GM19468 (cell line): ENCODE results near the gene SGSM1.

Experiments
- ATAC-seq: cut with Tn5 transposase; IDR thresholded peaks from one replicate; pipeline ENCODE4 v1.9.1; 2021; ENCODE audit warnings: mild to moderate bottlenecking, moderate library complexity, moderate number of reproducible peaks; ENCODE audit not compliant: unreplicated experiment; ENCODE audit errors: extremely low read depth

The SGSM1 gene

GRCh38 chr22:24944217-24944937, 138.4 kb downstream of the SGSM1 start:
- no peak for ATAC-seq

GRCh38 chr22:24945430-24945829, 139.4 kb downstream of the SGSM1 start:
- ATAC-seq, result no peak

DNA sequence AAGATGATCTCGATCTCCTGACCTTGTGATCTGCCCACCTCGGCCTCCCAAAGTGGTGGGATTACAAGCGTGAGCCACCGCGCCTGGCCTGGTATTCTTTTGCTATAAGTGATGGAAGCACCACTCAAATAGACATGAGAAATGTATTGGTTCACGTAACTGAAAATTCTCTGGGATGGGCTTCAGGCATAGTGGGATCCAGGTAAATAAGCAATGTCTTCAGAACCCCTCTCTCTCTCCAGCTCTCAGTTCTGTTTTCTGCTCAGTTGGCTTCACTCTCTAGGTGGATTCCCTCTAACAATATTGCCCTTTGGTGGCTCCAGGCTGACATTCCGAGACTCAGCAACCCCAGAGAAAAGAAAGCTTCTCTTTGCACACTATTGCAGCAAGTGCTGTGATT, 141.4 kb downstream of the SGSM1 start:
- ATAC-seq, result no peak

GRCh38 chr22:24947881-24948280, 141.9 kb downstream of the SGSM1 start:
- no peak for ATAC-seq

- ATAC-seq, result no peak
Observed at GRCh38 chr22:24948356-24949202, 142.6 kb downstream of the SGSM1 start.

DNA sequence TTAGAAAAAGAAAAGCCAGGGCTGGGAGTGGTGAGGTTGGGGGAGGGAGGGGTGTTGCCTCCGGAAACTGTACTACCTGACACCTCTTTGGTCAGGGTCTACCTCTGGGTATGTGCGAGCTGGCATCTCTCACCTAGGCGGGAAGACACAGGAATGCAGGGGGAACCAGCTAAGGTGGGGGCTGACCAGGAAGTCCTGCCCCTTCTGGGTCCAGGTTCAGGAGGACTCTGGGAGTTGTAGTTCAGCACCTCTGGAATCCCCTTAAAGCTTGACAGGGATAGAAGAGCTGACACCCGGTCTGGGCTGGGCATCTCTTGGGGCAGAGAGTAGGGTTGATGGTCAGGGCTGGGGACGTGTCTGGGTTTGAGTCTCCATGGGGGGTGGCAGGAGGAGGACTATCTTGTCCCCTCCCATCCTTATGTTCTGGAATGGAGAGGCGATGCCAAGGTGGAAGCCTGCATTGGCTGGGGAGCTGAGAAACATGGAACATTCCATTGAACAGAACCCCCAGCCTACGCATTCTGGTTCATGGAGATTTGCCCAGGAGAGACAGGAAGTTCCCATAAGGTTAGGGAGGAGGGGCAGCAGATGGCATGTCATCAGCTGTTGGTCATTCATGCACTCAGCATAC, 144.4 kb downstream of the SGSM1 start:
- ATAC-seq, result no peak

- ATAC-seq, result no peak
Observed at GRCh38 chr22:24951942-24952836, 146.2 kb downstream of the SGSM1 start, which contains the start of gene KIAA1671. Gene KIAA1671 (plus strand): TSS chr22:24952716. CDS start chr22:25028000, 75,284 bp downstream.

- no peak for ATAC-seq
Observed at GRCh38 chr22:24952837-24953383, 146.9 kb downstream of the SGSM1 start.

- no peak for ATAC-seq
Observed at GRCh38 chr22:24953384-24954113, 147.5 kb downstream of the SGSM1 start.

DNA sequence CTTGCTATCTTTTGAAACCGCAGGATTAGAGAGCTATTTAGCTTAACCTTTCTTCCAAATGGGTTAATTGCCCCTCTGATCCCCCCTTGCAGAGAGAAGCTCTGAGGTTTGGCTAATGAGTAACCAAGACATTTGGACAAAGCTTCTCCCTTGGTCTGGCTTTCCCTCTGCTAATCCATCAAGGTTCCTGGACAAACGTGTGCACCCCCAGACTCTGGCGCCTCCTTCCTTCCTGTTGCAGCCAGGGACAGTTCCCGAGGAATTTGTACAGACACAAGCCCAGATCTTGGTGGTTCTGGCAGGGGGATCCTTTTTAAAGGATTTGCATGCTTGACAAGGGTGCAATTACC, 148.1 kb downstream of the SGSM1 start:
- no peak for ATAC-seq

- ATAC-seq, result no peak
Observed at GRCh38 chr22:24954856-24955255, 148.8 kb downstream of the SGSM1 start.

GRCh38 chr22:24957043-24957442, 151.0 kb downstream of the SGSM1 start:
- ATAC-seq, result no peak

DNA sequence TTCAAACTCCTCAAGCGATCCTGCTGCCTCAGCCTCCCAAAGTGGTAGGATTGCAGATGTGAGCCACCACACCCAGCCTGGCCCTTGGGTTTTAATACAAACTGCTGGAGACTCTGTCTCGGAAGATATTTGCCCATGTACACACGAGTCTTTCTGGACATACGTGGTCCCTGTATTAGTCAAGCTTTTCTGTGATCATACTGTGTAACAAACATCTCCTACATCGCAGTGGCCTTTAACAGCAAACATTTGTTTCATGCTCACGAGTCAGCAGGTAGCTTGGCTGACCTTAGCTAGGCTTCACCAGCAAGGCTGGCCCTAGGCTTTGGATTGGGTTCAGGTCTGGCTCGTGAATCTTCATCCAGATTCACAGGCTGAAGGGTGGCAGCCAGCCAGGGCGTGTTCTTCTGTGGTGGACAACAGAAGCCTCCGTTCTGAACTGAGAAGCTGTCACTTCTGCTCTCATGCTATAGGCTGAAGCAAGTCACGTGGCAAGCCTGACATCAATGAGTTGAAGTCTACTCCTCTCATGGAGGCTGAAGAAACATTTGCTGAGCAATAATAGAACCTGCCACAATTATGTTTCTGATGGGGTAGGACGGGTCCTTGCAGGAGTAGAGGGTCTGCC, 155.3 kb downstream of the SGSM1 start:
- no peak for ATAC-seq

DNA sequence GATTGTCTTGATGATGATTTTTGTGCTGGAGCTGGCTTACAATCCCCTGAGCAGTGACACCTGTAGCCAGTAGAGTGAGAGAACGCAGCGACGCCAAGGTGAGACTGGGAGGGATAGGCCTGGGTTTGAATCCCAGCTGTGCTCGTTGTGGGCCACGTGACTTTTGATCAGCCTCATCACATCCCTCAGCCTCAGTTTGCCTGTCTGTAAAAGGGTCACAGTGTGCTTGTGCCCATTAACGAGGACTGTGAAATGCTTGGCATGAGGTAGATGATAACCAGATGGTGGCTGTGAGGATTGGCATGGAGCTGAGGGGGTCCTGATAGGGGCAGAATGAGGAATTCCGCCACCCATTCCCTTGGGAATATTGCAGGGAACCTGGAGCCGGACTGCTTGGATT, 156.1 kb downstream of the SGSM1 start:
- no peak for ATAC-seq

- ATAC-seq, result no peak
Observed at GRCh38 chr22:24962835-24963234, 156.8 kb downstream of the SGSM1 start.

DNA sequence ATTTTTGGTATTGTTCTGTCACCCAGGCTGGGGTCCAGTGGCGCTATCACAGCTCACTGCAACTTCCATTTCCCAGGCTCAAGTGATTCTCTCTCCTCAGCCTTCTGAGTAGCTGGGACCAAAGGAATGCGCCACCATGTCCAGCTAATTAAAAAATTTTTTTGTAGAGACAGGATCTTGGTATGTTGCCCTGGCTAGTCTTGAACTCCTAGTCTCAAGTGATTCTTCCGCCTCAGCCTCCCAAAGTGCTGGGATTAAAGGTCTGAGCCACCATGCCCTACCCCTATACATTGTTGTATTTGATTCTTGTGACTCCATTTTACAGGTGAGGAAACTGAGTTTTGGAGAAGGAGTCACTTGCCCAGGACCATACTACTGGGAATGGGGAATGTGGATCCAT, 158.4 kb downstream of the SGSM1 start:
- no peak for ATAC-seq

- no peak for ATAC-seq
Observed at GRCh38 chr22:24965822-24966626, 160.0 kb downstream of the SGSM1 start.

DNA sequence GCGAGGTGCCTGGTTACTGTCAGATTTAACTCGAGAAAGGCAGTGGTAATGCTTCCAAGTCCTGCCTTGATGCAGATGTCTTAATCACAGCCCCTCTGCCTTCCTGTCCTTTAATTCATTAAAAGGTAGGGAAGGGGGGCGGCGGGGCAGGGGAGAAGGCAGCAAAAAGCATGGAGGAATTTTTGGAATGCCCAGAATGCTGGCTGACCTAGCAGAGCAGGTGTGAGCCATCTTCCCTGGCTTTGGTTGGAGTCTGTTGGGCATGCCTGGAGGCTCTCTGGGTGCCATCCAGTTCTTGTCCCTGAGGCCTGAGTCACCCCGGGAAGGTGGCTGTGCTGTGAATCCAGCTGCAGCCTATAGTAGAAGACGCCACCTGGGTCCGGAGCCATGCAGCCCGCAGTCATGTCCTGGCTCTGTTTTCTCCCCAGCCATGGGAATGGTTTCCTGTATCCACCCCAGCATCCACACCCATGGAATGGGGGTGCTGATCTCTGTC, 162.1 kb downstream of the SGSM1 start:
- no peak for ATAC-seq
